ENCODE results near the gene CHMP2B.

DNA sequence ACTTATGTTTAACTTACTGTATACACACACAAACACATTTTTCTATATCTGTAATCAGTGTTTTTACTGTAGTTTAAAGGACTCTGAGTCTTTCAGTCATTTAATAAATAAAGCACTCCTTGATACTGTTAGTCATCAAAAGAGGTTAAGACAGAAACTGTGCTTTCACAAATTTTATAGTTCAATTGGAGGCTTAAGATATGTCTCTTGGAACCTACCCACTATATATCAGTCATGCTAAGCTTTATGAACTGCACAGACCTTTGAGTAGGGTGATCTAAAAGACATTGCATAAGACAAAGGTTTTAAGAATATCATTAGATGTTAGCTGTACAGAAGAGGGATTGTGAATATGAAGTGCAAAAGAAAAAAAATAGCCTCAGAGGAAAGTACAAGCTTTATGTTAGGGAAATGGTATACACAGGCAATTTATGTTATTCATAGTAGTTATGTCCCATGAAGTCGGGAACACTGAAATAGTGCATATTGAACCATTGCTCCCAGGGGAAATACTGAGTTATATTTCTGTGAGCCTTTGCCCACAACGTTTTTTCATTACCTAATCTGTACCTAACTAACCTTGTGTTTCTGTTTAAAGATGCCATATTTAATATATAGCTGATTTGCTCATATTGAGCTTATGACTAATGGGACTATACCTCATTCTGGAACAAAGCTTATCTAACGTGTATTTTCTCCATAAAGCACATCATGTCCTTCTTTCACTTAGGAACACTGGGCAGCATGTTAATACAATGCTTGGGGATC, 19.7 kb downstream of the CHMP2B start:
- TF ChIP-seq GATA2 (IDR thresholded peaks at IDR 0.05; ENCODE audit: low read depth, low read length): no peak
- no peak for TF ChIP-seq GATA3 (IDR thresholded peaks at IDR 0.05; ENCODE audit: low read depth, low read length)
